SK-N-SH treated with all-trans-retinoic acid at 6 μM for 48 hours (cell line): ENCODE data around the gene SLAMF1.

Experiments used
- GLIS3 ChIP-seq: fragments of 250-450 bp; sonication (Bioruptor Pico); IDR thresholded peaks from 2 replicates; pipeline ENCODE4 v1.5.0; 2020; ENCODE audit warnings: mild to moderate bottlenecking, moderate library complexity
- ISL1 ChIP-seq: fragments of 250-450 bp; sonication (Bioruptor Pico); IDR thresholded peaks from 2 replicates; pipeline ENCODE4 v2.1.2; 2022; ENCODE audit warnings: mild to moderate bottlenecking, moderate library complexity
- PATZ1 ChIP-seq: fragments of 250-450 bp; sonication (Bioruptor Pico); IDR thresholded peaks from 2 replicates; pipeline ENCODE4 v1.8.0; 2020; ENCODE audit warnings: mild to moderate bottlenecking, moderate library complexity, borderline replicate concordance
- RARB ChIP-seq: fragments of 250-450 bp; sonication (Bioruptor Pico); IDR thresholded peaks from 2 replicates; pipeline ENCODE4 v1.8.0; 2021; ENCODE audit warnings: mild to moderate bottlenecking, moderate library complexity
- SNAI2 ChIP-seq: fragments of 250-450 bp; sonication (Bioruptor Pico); IDR thresholded peaks from 2 replicates; pipeline ENCODE4 v1.5.0; 2020; ENCODE audit warnings: mild to moderate bottlenecking, moderate library complexity
- ZC3H10 ChIP-seq: fragments of 250-450 bp; sonication (Bioruptor Pico); IDR thresholded peaks from 2 replicates; pipeline ENCODE4 v1.5.1; 2021; ENCODE audit warnings: mild to moderate bottlenecking, moderate library complexity
- ZFP3 ChIP-seq: fragments of 250-450 bp; sonication (Bioruptor Pico); IDR thresholded peaks from 2 replicates; pipeline ENCODE4 v1.5.0; 2020; ENCODE audit warnings: mild to moderate bottlenecking, moderate library complexity
- ZFP30 ChIP-seq: fragments of 450-650 bp; formaldehyde crosslinking; IDR thresholded peaks from 2 replicates; pipeline ENCODE4 v1.5.0; 2022; ENCODE audit warnings: mild to moderate bottlenecking, moderate library complexity
- ZNF565 ChIP-seq: fragments of 450-650 bp; formaldehyde crosslinking; conservative IDR thresholded peaks from 2 replicates; pipeline ENCODE4 v1.5.0; 2020; ENCODE audit warnings: low read depth, mild to moderate bottlenecking, moderate library complexity
- ZNF70 ChIP-seq: fragments of 450-650 bp; formaldehyde crosslinking; IDR thresholded peaks from 2 replicates; pipeline ENCODE4 v1.5.0; 2020; ENCODE audit warnings: mild to moderate bottlenecking, moderate library complexity
- ZNF8 ChIP-seq: fragments of 450-650 bp; formaldehyde crosslinking; IDR thresholded peaks from 2 replicates; pipeline ENCODE4 v1.5.0; 2020; ENCODE audit warnings: mild to moderate bottlenecking, moderate library complexity
- TF ChIP-seq, protein P1 (sequence below): fragments of 250-450 bp; sonication (Bioruptor Pico); IDR thresholded peaks from 2 replicates; pipeline ENCODE4 v1.8.0; 2021; ENCODE audit warnings: low read depth, mild to moderate bottlenecking, moderate library complexity, borderline replicate concordance

GRCh38 chr1:160667896-160668295 is 21.1 kb upstream of the SLAMF1 start:
- TF ChIP-seq, protein P1, sequence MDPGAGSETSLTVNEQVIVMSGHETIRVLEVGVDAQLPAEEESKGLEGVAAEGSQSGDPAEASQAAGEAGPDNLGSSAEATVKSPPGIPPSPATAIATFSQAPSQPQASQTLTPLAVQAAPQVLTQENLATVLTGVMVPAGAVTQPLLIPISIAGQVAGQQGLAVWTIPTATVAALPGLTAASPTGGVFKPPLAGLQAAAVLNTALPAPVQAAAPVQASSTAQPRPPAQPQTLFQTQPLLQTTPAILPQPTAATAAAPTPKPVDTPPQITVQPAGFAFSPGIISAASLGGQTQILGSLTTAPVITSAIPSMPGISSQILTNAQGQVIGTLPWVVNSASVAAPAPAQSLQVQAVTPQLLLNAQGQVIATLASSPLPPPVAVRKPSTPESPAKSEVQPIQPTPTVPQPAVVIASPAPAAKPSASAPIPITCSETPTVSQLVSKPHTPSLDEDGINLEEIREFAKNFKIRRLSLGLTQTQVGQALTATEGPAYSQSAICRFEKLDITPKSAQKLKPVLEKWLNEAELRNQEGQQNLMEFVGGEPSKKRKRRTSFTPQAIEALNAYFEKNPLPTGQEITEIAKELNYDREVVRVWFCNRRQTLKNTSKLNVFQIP = no peak
- no peak for TF ChIP-seq ZC3H10
- no peak for TF ChIP-seq ZFP30
- TF ChIP-seq RARB (CRISPR knock-in tag) = no peak
- no peak for TF ChIP-seq ZFP3 (CRISPR knock-in tag)
- TF ChIP-seq ISL1 (CRISPR knock-in tag) = no peak
- no peak for TF ChIP-seq ZNF565 (CRISPR knock-in tag)
- no peak for TF ChIP-seq ZNF8 (CRISPR knock-in tag)
- no peak for TF ChIP-seq ZNF70
- TF ChIP-seq PATZ1 (CRISPR knock-in tag) = no peak
- TF ChIP-seq GLIS3 (CRISPR knock-in tag) = no peak
- TF ChIP-seq SNAI2 = no peak
